ENCODE data around the gene FGFBP2. TPM values are rescaled to one million over a fixed set of nuclear protein-coding genes. Genes with fewer than 3 reads are reported as not detected.

The FGFBP2 gene
- total and polyA plus RNA-seq, 2 experiments from 2014 or later = 0.18 to 0.56 TPM

DNA sequence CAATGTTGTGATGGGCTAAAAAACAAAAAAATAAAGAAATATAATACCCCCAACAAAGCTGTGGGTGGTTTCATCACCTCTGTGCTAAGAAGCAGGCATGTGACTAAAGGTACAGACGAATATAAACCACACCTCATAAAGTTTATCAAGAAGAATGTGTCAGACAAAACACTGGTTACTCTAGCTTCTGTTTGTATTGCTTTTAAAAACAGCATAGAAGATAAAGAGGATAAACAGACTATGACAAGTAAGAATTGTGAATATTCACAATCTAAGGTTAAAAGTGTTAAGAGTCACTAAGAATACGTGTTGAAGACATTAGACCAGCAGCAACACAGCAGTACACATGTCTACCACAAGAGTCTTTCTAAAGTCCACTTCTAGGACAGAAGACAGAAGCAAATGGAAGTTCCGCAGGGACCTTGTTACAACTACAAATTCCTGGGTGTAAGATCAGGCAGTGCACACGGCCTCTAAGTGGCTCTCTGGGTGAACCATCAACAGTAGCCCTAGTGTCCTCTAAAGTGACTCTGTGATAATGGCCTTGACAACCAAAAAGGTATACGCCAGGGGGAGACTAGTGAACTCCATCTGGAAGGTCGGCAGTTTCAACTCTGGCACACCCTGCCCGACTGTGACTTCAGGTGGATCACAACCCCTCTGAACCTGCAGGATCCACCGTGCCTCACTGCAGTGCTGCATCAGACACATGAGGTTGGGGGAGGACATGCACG, 8.3 kb upstream of the FGFBP2 start:
- H3K4me3 Mint-ChIP-seq = no peak overlapping the region
- peaks cover 5% of the 10 kb centered on the region; the same call in 1 of the 2 replicates for H3K36me3 ChIP-seq (ENCODE audit: insufficient read depth)
- H3K4me1 ChIP-seq (ENCODE audit: insufficient read depth) = no peaks in the 10 kb centered on the region
- no peak for ATAC-seq
- no peaks in the 10 kb centered on the region for H3K79me2 ChIP-seq (replicated peaks; ENCODE audit: insufficient read depth)
- H3F3A ChIP-seq (replicated peaks; ENCODE audit: low read depth) = no peaks in the 10 kb centered on the region
- H3K9me2 ChIP-seq (ENCODE audit: insufficient read depth) = no peaks in the 10 kb centered on the region
- H4K20me1 ChIP-seq (replicated peaks; ENCODE audit: insufficient read depth) = no peaks in the 10 kb centered on the region; the same call in 1 of the 2 replicates
- no peak overlapping the region for H3K4me2 ChIP-seq
- H3K27me3 ChIP-seq (ENCODE audit: insufficient read depth) = no peaks in the 10 kb centered on the region
- TF ChIP-seq NANOG (IDR thresholded peaks at IDR 0.05; ENCODE audit: borderline replicate concordance) = no peak
- TF ChIP-seq, protein P1, sequence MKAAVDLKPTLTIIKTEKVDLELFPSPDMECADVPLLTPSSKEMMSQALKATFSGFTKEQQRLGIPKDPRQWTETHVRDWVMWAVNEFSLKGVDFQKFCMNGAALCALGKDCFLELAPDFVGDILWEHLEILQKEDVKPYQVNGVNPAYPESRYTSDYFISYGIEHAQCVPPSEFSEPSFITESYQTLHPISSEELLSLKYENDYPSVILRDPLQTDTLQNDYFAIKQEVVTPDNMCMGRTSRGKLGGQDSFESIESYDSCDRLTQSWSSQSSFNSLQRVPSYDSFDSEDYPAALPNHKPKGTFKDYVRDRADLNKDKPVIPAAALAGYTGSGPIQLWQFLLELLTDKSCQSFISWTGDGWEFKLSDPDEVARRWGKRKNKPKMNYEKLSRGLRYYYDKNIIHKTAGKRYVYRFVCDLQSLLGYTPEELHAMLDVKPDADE (IDR thresholded peaks at IDR 0.05) = no peak
- no peak for TF ChIP-seq JUNB (IDR thresholded peaks at IDR 0.05; ENCODE audit: unreplicated experiment)
- TF ChIP-seq STAT1 (IDR thresholded peaks at IDR 0.05; ENCODE audit: unreplicated experiment) = no peak
- TF ChIP-seq CREB1 (CRISPR knock-in tag; IDR thresholded peaks at IDR 0.05; ENCODE audit: low read depth) = no peak
- TF ChIP-seq POLR2AphosphoS5 (IDR thresholded peaks at IDR 0.05; ENCODE audit: low read depth) = no peak
- TF ChIP-seq EZH2 (IDR thresholded peaks at IDR 0.05; ENCODE audit: low read depth, unreplicated experiment) = no peak
- TF ChIP-seq ZNF331 (CRISPR knock-in tag; IDR thresholded peaks at IDR 0.05; ENCODE audit: low read depth) = no peak
- TF ChIP-seq, protein P2, sequence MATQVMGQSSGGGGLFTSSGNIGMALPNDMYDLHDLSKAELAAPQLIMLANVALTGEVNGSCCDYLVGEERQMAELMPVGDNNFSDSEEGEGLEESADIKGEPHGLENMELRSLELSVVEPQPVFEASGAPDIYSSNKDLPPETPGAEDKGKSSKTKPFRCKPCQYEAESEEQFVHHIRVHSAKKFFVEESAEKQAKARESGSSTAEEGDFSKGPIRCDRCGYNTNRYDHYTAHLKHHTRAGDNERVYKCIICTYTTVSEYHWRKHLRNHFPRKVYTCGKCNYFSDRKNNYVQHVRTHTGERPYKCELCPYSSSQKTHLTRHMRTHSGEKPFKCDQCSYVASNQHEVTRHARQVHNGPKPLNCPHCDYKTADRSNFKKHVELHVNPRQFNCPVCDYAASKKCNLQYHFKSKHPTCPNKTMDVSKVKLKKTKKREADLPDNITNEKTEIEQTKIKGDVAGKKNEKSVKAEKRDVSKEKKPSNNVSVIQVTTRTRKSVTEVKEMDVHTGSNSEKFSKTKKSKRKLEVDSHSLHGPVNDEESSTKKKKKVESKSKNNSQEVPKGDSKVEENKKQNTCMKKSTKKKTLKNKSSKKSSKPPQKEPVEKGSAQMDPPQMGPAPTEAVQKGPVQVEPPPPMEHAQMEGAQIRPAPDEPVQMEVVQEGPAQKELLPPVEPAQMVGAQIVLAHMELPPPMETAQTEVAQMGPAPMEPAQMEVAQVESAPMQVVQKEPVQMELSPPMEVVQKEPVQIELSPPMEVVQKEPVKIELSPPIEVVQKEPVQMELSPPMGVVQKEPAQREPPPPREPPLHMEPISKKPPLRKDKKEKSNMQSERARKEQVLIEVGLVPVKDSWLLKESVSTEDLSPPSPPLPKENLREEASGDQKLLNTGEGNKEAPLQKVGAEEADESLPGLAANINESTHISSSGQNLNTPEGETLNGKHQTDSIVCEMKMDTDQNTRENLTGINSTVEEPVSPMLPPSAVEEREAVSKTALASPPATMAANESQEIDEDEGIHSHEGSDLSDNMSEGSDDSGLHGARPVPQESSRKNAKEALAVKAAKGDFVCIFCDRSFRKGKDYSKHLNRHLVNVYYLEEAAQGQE (IDR thresholded peaks at IDR 0.05; ENCODE audit: unreplicated experiment) = no peak
- TF ChIP-seq ZNF114 (CRISPR knock-in tag; IDR thresholded peaks at IDR 0.05) = no peak
- peaks cover 2% of the 10 kb centered on the region for H3K27me3 Mint-ChIP-seq (ENCODE audit: insufficient read depth, low read depth, poor library complexity)
- no peak overlapping the region for H3K4me3 ChIP-seq
- H3K4me1 Mint-ChIP-seq = no peaks in the 10 kb centered on the region; the same call in 2 of the 3 replicates
- peaks cover 9% of the 10 kb centered on the region; the same call in 2 of the 3 replicates for H3K9me3 Mint-ChIP-seq
- no peak for DNase-seq (ENCODE audit: low spot score)
- H3K27ac ChIP-seq (ENCODE audit: low read depth) = no peak overlapping the region
- peaks cover 47% of the 10 kb centered on the region for H3K36me3 Mint-ChIP-seq (ENCODE audit: low read depth)
- H2AFZ ChIP-seq = no peak overlapping the region
- no peak overlapping the region; the same call in 1 of the 2 replicates for H3K27ac Mint-ChIP-seq
